Neural progenitor cell (in vitro differentiated cells): ENCODE data around the gene RCAN3. TPM values are rescaled to one million over a fixed set of nuclear protein-coding genes. Genes with fewer than 3 reads are reported as not detected.

Source experiments
- DNase-seq: peaks from one replicate; pipeline ENCODE4 v3.0.0-alpha.2; 2016; ENCODE audit warnings: low spot score
- H2AFZ ChIP-seq: fragments of 200-600 bp; sonication (generic); replicated peaks from 2 replicates; pipeline ENCODE4 v1.6.1; 2016; ENCODE audit warnings: antibody characterized with exemption
- H3F3A ChIP-seq: fragments of 200-600 bp; sonication (generic); 2 replicates; pipeline ENCODE4 v1.6.1; 2016; ENCODE audit warnings: antibody characterized with exemption, low read depth
- H3K27ac ChIP-seq: fragments of 200-600 bp; sonication (generic); 2 replicates; pipeline ENCODE4 v1.5.1; 2016; ENCODE audit warnings: mild to moderate bottlenecking
- H3K27me3 ChIP-seq: fragments of 200-600 bp; sonication (generic); 2 replicates; pipeline ENCODE4 v1.6.1; 2016; ENCODE audit warnings: mild to moderate bottlenecking, moderate library complexity
- H3K36me3 ChIP-seq: fragments of 200-600 bp; sonication (generic); 2 replicates; pipeline ENCODE4 v1.5.1; 2016
- H3K4me1 ChIP-seq: fragments of 200-600 bp; sonication (generic); 2 replicates; pipeline ENCODE4 v1.6.1; 2016; ENCODE audit warnings: mixed run types
- H3K4me2 ChIP-seq: fragments of 200-600 bp; sonication (generic); 2 replicates; pipeline ENCODE4 v1.6.1; 2016
- H3K4me3 ChIP-seq: fragments of 200-600 bp; sonication (generic); 2 replicates; pipeline ENCODE4 v1.5.1; 2016
- H3K79me2 ChIP-seq: fragments of 200-600 bp; sonication (generic); 2 replicates; pipeline ENCODE4 v1.6.1; 2016; ENCODE audit warnings: low read depth
- H3K9ac ChIP-seq: fragments of 200-600 bp; sonication (generic); 2 replicates; pipeline ENCODE4 v1.6.1; 2016
- H3K9me3 ChIP-seq: fragments of 200-600 bp; sonication (generic); 2 replicates; pipeline ENCODE4 v1.5.1; 2016; ENCODE audit warnings: low read depth
- H4K20me1 ChIP-seq: fragments of 200-600 bp; sonication (generic); 2 replicates; pipeline ENCODE4 v1.6.1; 2016; ENCODE audit warnings: low read depth
- H3K27ac Mint-ChIP-seq: 3 replicates; pipeline ENCODE4 v1.8.0; 2021; ENCODE audit warnings: mixed read lengths
- H3K27me3 Mint-ChIP-seq: 2 replicates; pipeline ENCODE4 v1.8.0; 2022; ENCODE audit warnings: low read depth, mild to moderate bottlenecking, inconsistent platforms, moderate library complexity, mixed read lengths; ENCODE audit not compliant: insufficient read depth
- H3K36me3 Mint-ChIP-seq: 3 replicates; pipeline ENCODE4 v1.8.0; 2021; ENCODE audit warnings: mixed read lengths
- H3K4me1 Mint-ChIP-seq: 3 replicates; pipeline ENCODE4 v1.8.0; 2021; ENCODE audit warnings: mixed read lengths
- H3K4me3 Mint-ChIP-seq: 3 replicates; pipeline ENCODE4 v1.8.0; 2021; ENCODE audit warnings: mild to moderate bottlenecking, moderate library complexity, mixed read lengths
- H3K9me3 Mint-ChIP-seq: 3 replicates; pipeline ENCODE4 v1.8.0; 2020; ENCODE audit warnings: mixed read lengths
- CTCF ChIP-seq: fragments of 200-600 bp; sonication (generic); IDR thresholded peaks from 2 replicates; pipeline ENCODE4 v1.5.1; 2017; ENCODE audit warnings: antibody characterized with exemption, mild to moderate bottlenecking
- EZH2 ChIP-seq: fragments of 200-600 bp; sonication (generic); IDR thresholded peaks from 2 replicates; pipeline ENCODE4 v1.6.1; 2017; ENCODE audit warnings: antibody characterized with exemption, mild to moderate bottlenecking, moderate library complexity
- EZH2phosphoT487 ChIP-seq: fragments of 200-600 bp; sonication (generic); IDR thresholded peaks from 2 replicates; pipeline ENCODE4 v1.6.1; 2017; ENCODE audit warnings: antibody characterized with exemption
- total RNA-seq: library from RNA; depleted of rRNA; stranded (reverse); fragments of >200 nt; gene quantifications from 2 replicates; pipeline ENCODE4 v1.2.3, GENCODE V29; 2015; ENCODE audit warnings: low replicate concordance

RCAN3 gene
- total RNA-seq, 1 donor from 2014 or later: 9.3 TPM

- no peak for DNase-seq
- no peak overlapping the region for H3K4me3 ChIP-seq
Observed at GRCh38 chr1:24468685-24469316, 33.8 kb upstream of the RCAN3 start.

GRCh38 chr1:24470592-24470991 lies 32.0 kb upstream of the RCAN3 start:
- Mint-ChIP-seq H3K36me3 (no peaks in the 10 kb centered on the region), H3K27ac (no peak overlapping the region), H3K9me3 (peaks cover 3% of the 10 kb centered on the region), H3K4me1 (peaks cover 13% of the 10 kb centered on the region), H3K27me3 (peaks cover 2% of the 10 kb centered on the region), H3K4me3 (no peak overlapping the region)
- no peaks in the 10 kb centered on the region for H3F3A ChIP-seq
- H3K9me3 ChIP-seq: no peaks in the 10 kb centered on the region
- no peaks in the 10 kb centered on the region for H3K79me2 ChIP-seq
- no peak overlapping the region for H3K9ac ChIP-seq
- H3K4me3 ChIP-seq: no peak overlapping the region
- no peaks in the 10 kb centered on the region for H3K27me3 ChIP-seq
- no peak overlapping the region for H3K4me2 ChIP-seq
- H2AFZ ChIP-seq: no peak overlapping the region
- no peaks in the 10 kb centered on the region for H4K20me1 ChIP-seq
- H3K27ac ChIP-seq: no peak overlapping the region
- TF ChIP-seq EZH2: no peak
- TF ChIP-seq CTCF: no peak
- no peak for TF ChIP-seq EZH2phosphoT487
- H3K4me1 ChIP-seq: no peaks in the 10 kb centered on the region
- no peak for DNase-seq
- no peaks in the 10 kb centered on the region for H3K36me3 ChIP-seq

More at GRCh38 chr1:24468685-24469316, 33.8 kb upstream of the RCAN3 start:
- H3K27ac ChIP-seq: no peak overlapping the region
- H3K4me1 ChIP-seq: peaks cover 13% of the 10 kb centered on the region
- H3K4me2 ChIP-seq: no peak overlapping the region
- H3K9me3 ChIP-seq: no peaks in the 10 kb centered on the region
- H3K27me3 ChIP-seq: no peaks in the 10 kb centered on the region
- no peaks in the 10 kb centered on the region for H3K36me3 ChIP-seq
- H3F3A ChIP-seq: peaks cover 5% of the 10 kb centered on the region
- no peak overlapping the region for H2AFZ ChIP-seq
- peaks cover 3% of the 10 kb centered on the region for H3K9me3 Mint-ChIP-seq
- H3K9ac ChIP-seq: no peak overlapping the region
- H3K79me2 ChIP-seq: no peaks in the 10 kb centered on the region
- peaks cover 2% of the 10 kb centered on the region for H3K27me3 Mint-ChIP-seq
- H3K4me1 Mint-ChIP-seq: peaks cover 27% of the 10 kb centered on the region
- no peaks in the 10 kb centered on the region for H4K20me1 ChIP-seq
- no peaks in the 10 kb centered on the region for H3K36me3 Mint-ChIP-seq
- no peak overlapping the region for H3K27ac Mint-ChIP-seq
- TF ChIP-seq EZH2 (no peak), CTCF (no peak), EZH2phosphoT487 (no peak)
- no peak overlapping the region for H3K4me3 Mint-ChIP-seq

GRCh38 chr1:24472527-24473251 lies 29.9 kb upstream of the RCAN3 start:
- no peaks in the 10 kb centered on the region for H3K9me3 ChIP-seq
- no peaks in the 10 kb centered on the region for H3K36me3 ChIP-seq
- peaks cover 13% of the 10 kb centered on the region for H3K4me1 Mint-ChIP-seq
- no peaks in the 10 kb centered on the region for H3K36me3 Mint-ChIP-seq
- H3K4me2 ChIP-seq: no peak overlapping the region
- no peak for DNase-seq
- no peak overlapping the region for H3K27ac Mint-ChIP-seq
- no peak overlapping the region for H3K4me3 ChIP-seq
- no peak overlapping the region for H3K9ac ChIP-seq
- no peaks in the 10 kb centered on the region for H3F3A ChIP-seq
- no peak overlapping the region for H3K4me3 Mint-ChIP-seq
- H3K27me3 Mint-ChIP-seq: no peaks in the 10 kb centered on the region
- no peaks in the 10 kb centered on the region for H3K4me1 ChIP-seq
- H3K9me3 Mint-ChIP-seq: peaks cover 3% of the 10 kb centered on the region
- no peaks in the 10 kb centered on the region for H4K20me1 ChIP-seq
- H3K79me2 ChIP-seq: no peaks in the 10 kb centered on the region
- TF ChIP-seq EZH2 (no peak), CTCF (no peak), EZH2phosphoT487 (no peak)
- H3K27me3 ChIP-seq: no peaks in the 10 kb centered on the region
- H3K27ac ChIP-seq: no peak overlapping the region
- H2AFZ ChIP-seq: no peak overlapping the region
